GM21723 (cell line): ENCODE data around the gene TEX2.
"Not testable (repeated sequence)": the region's sequence is repeated elsewhere in the genome, so short reads cannot be mapped to it uniquely, and the experiment has no call there.

Experiments
- ATAC-seq: cut with Tn5 transposase; IDR thresholded peaks from one replicate; pipeline ENCODE4 v1.9.1; 2021; ENCODE audit warnings: mild to moderate bottlenecking, moderate library complexity; ENCODE audit not compliant: unreplicated experiment

TEX2 gene

DNA sequence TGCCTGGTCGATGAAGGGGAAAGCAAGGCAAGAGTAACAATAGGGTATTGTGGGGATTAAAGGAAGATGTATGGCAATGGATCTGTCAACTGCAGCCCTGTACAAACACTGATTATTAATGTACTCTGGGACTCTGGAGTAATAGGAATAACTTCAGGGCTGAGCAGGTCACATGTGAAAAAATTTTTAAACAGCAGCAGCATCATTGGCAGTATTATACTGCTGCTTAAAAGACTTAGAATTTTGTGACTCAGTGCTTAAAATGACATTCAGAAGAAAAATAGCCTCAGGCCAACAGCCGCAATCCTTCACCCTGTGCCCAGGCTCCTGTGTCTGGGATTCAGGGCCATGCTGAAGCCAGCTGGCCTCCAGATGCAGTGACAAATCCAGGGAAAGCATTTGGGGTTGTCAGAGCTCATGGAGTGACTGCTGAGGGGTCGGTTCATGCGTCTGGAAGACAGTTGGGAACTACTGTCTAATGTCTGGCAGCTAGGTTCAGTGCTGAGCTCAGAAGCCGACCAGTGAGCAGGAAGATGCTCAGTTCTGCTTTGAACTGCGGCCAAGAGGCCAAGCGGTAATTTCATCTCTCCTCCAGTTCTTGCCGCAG is 22.2 kb downstream of the TEX2 start:
- ATAC-seq: no peak

DNA sequence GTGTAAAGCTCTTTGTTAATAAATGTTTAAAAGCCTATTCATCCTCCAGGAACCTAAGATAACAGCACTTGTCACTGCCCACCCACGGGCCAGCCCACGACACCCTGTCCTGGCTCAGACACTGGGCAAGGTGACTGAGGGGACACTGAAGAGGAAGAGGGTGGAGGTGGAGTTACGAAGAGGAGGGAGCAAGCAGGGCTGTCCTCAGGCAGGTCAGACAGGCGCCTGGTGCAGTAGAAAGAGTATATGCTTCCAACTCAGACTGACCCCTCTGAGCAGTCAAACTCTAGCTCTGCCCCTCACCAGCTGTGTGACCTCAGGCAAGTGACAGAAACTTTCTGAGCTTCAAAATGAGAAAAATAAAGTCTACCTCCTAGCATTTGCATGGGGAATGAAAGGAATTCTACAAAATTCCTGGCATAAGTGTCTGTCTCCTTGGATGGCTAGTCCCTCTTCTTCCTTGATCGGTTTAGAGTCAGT is 22.8 kb downstream of the TEX2 start:
- no peak for ATAC-seq

DNA sequence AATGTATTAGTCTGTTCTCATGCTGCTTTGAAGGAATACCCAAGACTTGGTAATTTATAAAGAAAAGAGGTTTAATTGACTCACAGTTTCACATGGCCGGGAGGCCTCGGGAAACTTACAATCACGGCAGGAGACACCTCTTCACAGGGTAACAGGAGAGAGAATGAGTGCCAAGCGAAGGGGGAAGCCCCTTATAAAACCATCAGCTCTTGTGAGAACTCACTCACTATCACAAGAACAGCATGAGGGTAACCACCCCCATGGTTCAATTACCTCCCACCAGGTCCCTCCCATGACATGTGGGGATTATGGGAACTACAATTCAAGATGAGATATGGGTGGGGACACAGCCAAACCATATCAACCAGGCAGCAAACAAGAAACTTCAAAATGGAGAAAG is 24.6 kb downstream of the TEX2 start:
- not testable (repeated sequence) for ATAC-seq

DNA sequence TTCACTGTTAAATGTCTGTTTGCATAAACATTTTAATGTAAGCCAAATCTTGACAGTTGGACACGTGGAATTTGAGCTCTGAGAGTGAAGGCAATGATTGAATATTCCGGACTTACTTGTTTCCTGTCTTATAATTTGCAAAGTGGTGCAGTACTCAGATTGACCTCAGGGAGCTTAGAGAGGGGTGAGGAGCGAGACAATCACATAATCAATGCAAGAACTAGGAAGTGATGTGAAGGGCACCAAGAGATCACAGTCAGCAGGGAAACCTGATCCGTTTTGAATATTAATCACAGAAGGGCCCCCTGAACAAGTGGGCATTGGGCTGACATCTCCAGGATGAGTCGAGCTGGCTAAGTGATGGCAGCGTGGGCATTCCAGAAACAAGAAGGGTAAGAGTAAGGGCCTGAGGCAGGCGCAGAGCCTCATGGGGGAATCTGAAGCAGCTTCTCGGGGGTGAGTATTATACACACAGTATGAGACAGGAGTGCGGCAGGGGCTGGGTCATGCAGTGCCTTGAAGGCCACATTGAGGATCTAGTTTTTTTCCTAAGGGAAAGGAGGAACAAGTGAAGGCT is 26.1 kb downstream of the TEX2 start:
- no peak for ATAC-seq

DNA sequence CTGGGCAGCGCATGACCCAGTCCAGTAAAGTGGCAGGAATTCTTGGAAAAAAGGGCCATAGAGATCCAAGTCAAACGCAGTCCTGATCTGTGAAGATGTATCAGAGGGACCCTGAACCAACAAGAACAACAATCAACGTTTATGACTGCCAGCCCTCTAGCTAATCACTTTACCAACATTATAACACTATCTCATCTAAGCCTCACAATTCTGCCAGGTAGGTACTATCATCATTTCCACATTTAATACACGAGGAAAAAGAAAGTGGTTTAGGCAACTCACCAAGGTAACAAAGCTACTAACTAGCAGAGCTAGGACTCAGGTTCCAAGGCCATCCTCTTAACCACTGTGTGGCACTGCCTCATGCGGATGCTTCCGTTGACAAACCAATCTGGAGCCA is 28.1 kb downstream of the TEX2 start:
- no peak for ATAC-seq

DNA sequence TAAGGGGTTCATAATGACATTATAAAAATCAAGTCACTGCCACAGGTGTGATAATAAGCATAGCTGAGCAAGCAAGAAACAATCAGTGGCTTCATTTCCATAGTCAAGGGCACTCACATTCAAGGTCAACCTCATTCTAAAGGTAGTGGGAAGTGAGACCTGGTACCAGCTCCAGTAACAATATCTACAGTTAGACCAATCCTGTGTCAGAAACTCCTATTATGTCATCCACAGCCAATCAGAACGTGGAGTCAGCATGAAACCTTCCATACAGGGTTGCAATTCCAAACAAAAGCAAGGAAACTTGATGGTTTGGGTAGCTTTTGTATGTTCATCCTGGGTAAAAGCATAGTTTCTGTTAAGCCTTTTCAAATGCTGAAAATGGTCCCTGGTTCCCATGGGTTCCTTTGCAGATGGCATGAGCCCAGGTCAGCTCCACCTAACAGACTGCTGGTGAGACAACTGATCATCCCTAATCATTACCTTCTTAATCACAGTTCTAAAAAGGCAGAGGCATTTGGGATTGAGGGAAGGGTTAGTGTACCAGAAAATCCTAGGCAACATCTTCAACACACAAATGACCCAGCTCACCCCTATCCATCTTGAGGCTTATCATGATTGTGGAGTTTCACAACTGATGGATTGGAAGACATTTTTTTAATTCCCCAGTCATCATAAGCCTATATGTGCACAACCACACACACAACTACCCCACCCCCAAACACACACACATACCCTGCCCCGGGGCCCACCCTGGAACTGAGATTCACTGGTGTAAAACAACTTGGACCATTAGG is 30.4 kb downstream of the TEX2 start:
- no peak for ATAC-seq

DNA sequence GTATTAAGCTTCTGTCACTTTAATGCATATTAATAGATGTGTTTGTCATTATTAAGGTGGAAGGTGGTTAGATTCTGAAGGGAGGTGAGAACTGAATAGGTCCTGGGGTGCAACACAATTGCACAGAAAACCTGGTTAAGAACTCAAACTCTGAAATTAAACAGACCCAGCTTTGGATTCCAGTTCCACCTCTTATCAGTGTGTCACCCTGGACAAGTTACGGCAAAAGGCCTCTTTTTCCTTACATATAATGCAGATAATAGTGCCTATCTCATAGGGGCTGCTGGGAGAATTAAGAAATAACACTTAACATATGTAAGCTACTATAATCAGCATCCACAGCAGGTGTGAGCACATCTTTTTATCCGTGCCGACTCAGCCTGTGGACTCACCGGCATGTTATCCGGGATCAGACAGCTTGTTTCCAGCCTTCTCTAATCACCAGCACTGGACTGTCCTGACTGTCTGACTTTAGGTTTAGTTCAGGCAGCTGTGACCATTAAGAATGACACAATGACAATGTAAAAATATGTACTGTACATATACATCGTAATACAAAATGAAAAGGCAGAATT is 31.4 kb downstream of the TEX2 start:
- ATAC-seq: no peak

DNA sequence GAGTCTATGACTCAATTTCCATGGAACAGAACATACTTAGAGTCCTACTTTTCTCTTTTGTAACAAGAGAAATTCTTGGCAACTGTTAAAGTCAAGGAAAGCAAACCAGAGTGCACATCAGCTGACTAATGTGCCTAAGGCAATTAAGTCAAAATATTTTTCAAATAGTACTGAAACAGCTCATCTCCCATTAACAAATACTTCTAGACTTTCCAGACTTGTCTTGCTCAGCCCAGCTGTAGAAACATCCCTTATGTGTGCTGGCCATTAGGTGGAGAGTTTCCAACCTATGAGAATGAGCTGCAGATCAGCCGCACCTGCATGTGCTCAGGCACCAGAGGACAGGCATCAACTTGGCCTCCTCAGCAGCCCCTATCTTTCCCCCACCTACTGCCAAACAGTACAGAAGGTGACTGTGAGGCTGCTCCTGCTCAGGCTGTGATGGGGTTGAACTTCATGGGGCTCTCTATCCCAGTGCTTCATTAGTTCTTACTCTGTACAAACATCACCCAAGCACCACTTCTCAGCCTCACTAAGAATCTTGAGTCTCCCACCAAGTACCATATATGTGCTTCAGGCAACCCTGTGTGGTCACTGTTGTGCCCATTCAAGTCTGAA is 32.2 kb downstream of the TEX2 start:
- no peak for ATAC-seq

DNA sequence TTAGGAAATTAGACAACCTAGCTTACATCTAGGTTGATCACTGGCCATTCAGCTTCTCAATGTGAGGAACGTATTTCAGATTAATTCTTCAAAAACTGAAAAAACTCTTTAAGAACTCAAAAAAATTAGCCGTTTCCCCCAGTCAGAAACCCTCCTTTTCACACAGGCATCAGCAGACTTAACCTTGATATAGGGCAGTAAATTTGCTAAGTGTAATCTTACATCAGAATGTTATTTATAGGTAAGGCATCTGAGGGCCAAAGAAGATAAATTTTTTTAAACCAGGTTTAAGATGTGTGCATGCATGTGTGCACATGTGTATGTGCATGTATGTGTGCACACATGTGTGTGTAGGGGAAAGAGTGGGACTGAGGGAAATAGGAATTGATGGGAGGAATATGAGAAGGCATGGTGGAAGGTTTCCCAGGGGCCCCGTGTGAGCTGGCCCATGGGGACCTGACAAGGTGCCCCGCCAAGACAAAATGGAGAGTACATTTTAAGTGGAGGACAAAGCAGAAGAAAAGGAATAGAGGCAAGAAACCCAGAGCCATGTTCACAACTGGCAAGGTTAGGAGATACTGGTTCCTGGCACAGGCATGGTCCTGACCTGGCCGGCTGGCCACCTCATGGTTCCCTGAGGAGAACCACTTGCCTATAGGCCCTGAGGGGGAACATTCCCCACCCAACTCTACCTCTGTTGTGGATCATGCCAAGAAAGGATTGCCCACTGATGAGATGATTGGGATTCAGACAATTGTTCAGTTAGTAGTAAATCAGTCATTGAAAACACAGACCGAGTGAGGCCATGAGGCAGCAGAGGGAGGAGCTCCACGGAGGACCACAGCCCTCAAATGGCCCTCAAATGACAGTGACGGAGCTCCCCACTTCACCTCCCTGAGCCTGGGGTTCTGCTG is 33.0 kb downstream of the TEX2 start:
- no peak for ATAC-seq

DNA sequence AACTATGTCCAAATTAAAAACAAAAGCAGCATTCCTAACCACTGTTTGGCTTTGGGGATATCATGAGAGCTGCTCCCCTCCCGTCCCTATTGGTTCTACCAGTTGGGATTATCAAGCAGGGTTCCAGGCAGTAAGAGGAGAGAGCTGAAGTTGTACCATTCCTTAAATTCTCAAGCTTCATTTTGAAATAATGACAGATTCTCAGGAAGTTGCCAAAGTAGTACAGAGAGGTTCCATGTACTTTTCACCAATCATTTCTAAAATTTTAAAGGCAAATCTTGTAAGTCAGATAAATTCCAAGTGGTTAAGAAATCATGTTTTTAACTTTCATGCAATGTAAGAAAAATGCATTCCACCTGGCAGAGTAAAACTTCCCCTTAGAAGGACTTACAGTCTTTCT is 36.9 kb downstream of the TEX2 start:
- ATAC-seq: no peak

DNA sequence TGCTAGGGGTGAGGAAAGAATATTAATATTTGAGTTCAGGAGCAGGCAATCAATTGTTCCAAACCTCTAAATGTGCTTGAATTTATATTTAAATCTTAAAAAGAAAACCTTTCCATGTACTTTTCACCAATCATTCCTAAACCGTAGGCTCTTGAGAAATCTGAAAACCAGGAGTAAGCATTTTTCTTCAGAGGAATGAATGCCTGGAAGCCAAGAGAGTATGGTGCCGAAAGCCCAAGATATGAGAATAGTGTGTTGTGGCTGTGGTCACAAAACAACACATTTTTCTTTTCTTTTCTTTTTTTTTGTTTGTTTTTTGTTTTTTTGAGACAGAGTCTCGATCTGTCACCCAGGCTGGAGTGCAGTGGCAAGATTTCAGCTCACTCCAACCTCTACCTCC is 37.6 kb downstream of the TEX2 start:
- no peak for ATAC-seq

DNA sequence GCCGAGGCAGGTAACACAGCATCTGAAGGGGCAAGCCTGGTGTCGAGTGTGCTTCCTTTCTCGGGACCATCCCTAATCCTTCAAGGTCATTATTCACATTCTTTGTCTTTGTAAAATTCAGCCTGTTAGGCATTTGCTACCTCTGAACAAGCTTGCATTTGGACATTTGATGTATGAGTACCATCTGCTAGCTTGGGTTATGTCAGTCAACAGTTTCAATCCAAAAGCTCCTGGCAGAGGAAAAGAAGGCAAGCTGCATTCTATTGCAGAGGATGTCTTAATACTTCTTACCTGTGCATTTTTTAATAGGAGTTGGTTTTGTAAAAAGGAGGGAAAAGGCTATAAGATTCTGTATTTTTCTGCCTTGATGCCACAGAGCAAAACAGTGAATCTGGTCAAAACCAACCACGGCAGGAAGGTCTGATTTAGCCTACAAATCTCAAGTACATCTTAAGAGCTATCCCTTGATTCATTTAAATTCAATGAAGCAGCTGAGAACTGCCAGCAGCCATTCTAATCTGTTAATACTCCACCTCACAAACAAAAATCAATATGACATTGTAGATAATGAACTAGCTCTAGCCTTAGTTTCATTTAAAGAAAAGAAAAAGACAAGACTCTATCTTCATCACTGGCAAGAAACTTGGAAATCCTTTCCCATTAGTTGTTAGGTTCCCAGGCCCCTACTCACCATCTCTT is 39.0 kb downstream of the TEX2 start:
- no peak for ATAC-seq

DNA sequence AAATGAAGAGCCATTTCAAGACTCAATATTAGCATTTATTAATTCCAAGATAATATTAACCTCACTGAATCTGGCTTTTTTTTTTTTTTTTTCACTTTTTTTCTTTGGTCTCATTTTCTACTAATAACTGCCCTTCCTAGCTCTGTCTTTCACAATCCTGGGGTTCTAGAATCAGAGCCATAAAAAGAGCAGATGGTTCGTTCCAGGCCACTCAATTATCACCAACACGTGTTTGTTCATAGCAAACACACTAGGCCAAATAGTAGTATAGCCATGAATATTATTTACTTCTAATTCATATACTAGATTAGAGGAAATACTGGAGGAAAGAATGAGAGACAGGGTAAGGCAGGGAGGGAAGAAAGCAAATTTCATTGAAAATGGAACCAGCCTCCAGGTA is 39.8 kb downstream of the TEX2 start:
- no peak for ATAC-seq

DNA sequence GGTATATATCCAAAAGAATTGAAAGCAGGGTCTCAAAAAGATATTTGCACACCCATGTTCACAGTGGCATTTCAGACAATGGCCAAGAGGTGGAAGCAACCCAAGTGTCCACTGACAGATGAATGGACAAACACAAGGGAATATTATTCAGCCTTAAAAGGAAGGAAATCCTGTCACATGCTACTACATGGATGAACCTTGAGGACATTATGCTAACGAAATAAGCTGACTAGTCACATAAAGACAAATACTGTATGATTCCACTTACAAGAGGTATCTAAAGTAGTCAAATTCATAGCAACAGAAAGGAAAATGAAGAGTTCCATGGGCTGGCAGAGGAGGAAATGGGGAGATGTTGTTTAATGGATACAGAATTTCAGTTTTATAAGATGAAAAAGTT is 41.4 kb downstream of the TEX2 start:
- ATAC-seq: no peak

DNA sequence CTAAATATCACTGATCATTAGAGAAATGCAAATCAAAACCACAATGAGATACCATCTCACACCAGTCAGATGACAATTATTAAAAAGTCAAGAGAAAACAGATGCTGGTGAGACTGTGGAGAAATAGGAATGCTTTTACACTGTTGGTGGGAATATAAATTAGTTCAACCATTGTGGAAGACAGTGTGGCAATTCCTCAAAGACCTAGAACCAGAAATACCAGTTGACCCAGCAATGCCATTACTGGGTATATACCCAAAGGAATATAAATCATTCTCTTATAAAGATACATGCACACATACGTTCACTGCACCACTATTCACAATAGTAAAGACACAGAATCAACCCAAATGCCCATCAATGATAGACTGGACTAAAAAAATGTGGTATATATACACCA is 42.5 kb downstream of the TEX2 start:
- not testable (repeated sequence) for ATAC-seq

DNA sequence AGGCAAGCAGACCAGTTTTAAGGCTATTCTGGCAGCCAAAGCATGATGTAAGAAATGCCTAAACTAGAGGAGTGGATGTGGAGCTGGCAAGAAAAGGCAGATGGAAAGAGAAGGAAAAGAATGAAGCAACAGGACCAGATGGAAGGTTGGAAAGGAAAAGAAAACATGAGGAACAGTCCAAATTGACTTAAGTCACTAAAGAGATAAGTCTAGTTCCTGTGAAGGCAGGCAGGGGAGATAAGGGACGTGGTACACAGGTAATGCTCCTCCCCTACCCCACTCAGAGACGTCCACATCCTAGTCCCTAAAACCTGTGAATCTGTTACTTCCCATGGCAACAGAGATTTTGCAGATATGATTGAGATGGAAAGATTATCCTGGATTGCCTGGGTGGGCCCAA is 43.5 kb downstream of the TEX2 start:
- no peak for ATAC-seq

DNA sequence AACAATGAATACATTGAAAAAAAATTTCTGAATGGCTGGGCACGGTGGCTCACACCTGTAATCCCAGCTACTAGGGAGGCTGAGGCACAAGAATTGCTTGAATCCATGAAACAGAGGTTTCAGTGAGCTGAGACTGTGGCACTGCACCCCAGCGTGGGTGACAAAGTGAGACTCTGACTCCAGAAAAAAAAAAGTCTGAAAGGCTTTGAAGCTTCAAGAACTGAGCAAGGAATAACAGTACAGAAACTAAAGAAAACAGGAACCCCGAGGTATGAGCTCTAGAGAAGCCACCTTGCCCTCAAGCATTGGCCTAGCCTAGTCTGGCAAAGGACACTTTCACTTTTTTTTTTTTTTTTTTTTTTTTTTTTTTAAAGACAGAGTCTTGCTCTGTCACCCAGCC is 45.0 kb downstream of the TEX2 start:
- no peak for ATAC-seq

DNA sequence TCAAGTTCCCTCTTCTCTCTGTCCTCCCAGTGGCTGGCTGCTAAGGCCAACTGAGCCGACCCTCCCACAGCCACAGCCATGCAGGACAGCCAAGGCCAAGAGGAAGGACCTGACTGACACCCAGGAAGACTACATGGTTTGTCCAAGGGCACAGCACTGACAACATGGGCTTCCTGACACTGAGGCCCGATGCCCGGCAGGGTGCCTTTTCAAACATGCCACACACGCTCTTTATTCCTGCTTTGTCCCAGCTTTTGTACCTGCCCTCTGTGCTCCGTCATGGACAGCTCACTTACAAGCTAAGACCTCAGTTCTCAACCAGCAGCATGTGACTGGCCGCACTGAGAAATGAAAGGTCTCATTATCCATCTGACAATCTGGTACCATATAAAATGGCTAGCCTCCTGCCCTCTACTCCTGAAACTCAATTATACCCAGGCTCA is 45.8 kb downstream of the TEX2 start:
- no peak for ATAC-seq

DNA sequence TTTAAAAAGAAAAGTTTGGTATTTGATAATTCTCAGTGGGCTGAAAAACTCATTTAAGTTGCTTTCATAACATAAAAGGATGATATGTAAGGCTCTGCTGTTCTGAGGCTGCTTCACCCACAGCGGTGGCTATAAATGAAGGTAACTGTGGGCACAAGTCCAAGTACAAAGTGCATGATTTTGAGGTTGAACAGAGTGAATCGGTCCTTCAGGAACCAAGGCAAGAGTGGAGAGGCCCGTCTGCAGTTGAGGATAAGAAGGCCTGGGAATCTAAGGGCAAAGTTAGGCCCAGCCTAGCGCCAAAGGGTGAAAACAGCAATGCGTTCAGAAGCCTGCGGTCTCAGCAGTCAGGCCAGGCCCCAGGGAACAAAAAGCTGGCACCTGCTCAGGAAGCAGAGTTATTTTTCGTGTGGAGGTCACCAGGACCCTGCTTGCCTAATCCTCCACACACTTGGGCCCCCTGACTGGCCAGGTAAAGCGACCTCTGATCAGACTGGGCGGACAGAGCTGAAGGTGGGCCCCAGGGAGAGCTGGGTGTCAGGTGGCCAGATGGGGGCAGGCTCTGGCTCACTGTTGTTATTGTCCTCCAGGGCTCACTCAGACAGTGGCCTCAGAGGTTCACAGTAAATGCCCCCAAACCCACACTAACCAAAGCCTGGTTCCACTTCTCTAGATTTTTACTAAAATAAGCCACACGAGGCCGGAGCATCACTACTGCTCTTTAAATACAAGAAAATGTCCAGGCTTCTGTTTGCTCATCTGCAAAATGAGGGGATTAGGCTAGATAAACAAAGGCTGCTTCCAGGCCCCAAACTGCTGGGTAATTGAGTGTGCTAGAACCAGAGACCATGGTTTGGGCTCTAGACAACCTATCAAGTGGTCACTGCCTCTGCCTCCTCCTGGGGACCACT is 46.5 kb downstream of the TEX2 start:
- ATAC-seq: no peak
